Head of caudate nucleus (tissue), 42 donors: Measurements from ENCODE around the gene MBD3.
"Not testable (repeated sequence)": the region's sequence is repeated elsewhere in the genome, so short reads cannot be mapped to it uniquely, and the experiment has no call there.

Experiments used
- DNase-seq, 42 donors: peaks; one replicate each; pipeline versions ENCODE4 v3.0.0 to v3.0.0-alpha.2; 2020 to 2021; ENCODE audit warnings: mixed read lengths in 7 of 42
- intact Hi-C: fragments of 100-400 bp; cut with DNase I; formaldehyde crosslinking; loops from one replicate; pipeline ENCODE4 v1.15.0; 2022

MBD3 gene

GRCh38 chr19:1592755-1593500 lies at the start of gene MBD3:
TSS of gene MBD3 (minus strand) at chr19:1592865. CDS start at chr19:1592631, 234 bp downstream.
- intact Hi-C loops, result loop anchor here (1.0 to 2.0 kb wide), 2 partner anchors 12 to 60 kb away; partner anchors contain the start of genes TCF3 and UQCR11
- peak; percentile 86 to 97 (median 94) for DNase-seq

GRCh38 chr19:1640893-1641448 lies 48.3 kb upstream of the MBD3 start:
- intact Hi-C loops, result not testable (repeated sequence)
- DNase-seq, result peak in 15 of 42 donors; percentile 16 to 66 (median 31)

- peak in 15 of 42 donors; percentile 8 to 43 (median 20) for DNase-seq
- intact Hi-C loops, result no loop called here
Measured at GRCh38 chr19:1636325-1637236, 43.9 kb upstream of the MBD3 start.

- no peak for DNase-seq
- intact Hi-C loops, result no loop called here
Measured at GRCh38 chr19:1634938-1635243, 42.2 kb upstream of the MBD3 start.

GRCh38 chr19:1634242-1634937 lies 41.7 kb upstream of the MBD3 start:
- no peak for DNase-seq
- intact Hi-C loops, result no loop called here

- DNase-seq, result no peak
- intact Hi-C loops, result no loop called here
Measured at GRCh38 chr19:1633269-1633826, 40.7 kb upstream of the MBD3 start.

GRCh38 chr19:1632462-1633268 lies 40.0 kb upstream of the MBD3 start:
- intact Hi-C loops, result no loop called here
- DNase-seq, result no peak

GRCh38 chr19:1631557-1632100 lies 39.0 kb upstream of the MBD3 start:
- no peak for DNase-seq
- intact Hi-C loops, result no loop called here

- intact Hi-C loops, result no loop called here
- no peak for DNase-seq
Measured at GRCh38 chr19:1630811-1631210, 38.1 kb upstream of the MBD3 start.

- no peak for DNase-seq
- intact Hi-C loops, result no loop called here
Measured at GRCh38 chr19:1630012-1630411, 37.3 kb upstream of the MBD3 start.

GRCh38 chr19:1629256-1629808 lies 36.7 kb upstream of the MBD3 start:
- intact Hi-C loops, result no loop called here
- no peak for DNase-seq

- intact Hi-C loops, result no loop called here
- DNase-seq, result peak in 22 of 42 donors; percentile 13 to 58 (median 31)
Measured at GRCh38 chr19:1627194-1627593, 34.5 kb upstream of the MBD3 start.

- intact Hi-C loops, result no loop called here
Measured at GRCh38 chr19:1626417-1627010, 33.8 kb upstream of the MBD3 start.

GRCh38 chr19:1624458-1624857 lies 31.8 kb upstream of the MBD3 start:
- intact Hi-C loops, result no loop called here
- peak in 40 of 42 donors; percentile 6 to 78 (median 51) for DNase-seq

More at GRCh38 chr19:1626417-1627010, 33.8 kb upstream of the MBD3 start:
- no peak for DNase-seq

GRCh38 chr19:1622541-1622940 lies 29.9 kb upstream of the MBD3 start:
- intact Hi-C loops, result no loop called here
- no peak for DNase-seq

GRCh38 chr19:1622007-1622406 lies 29.3 kb upstream of the MBD3 start:
- intact Hi-C loops, result no loop called here
- no peak for DNase-seq

GRCh38 chr19:1621574-1621973 lies 28.9 kb upstream of the MBD3 start:
- intact Hi-C loops, result no loop called here
- DNase-seq, result no peak
